Camera-type eye (tissue), 1 donor: ENCODE data around the gene TPSAB1. TPM values are rescaled to one million over a fixed set of nuclear protein-coding genes. Genes with fewer than 3 reads are reported as not detected.

Experiments used
- total RNA-seq: library from RNA; depleted of rRNA; stranded (reverse); fragments of >200 nt; gene quantifications from one replicate; pipeline ENCODE4 v1.2.3, GENCODE V29; 2014

The TPSAB1 gene
- 3.4 TPM for total RNA-seq

DNA sequence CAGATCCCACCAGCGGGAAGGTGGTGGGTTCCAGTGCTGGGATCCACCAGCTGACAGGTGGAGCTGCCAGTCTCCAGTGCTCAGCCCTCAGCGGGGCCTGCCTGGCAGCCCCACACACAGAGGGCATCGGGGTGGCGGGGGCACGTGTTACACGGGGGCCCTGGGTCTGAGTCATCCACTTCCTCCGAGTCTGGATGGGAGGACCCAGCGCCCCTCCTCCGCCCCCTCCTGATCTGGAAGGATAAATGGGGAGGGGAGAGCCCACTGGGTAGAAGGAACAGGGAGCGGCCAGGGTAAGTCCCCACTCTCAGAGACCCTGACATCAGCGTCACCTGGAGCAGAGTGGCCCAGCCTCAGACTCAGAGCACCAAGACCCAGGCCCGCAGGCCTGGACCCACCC, at the start of gene TPSAB1:
TSS of gene TPSAB1 (plus strand) at position 270 of the 400 bp plus-strand sequence. CDS start 234 bp downstream, outside the sequence.

GRCh38 chr16:1225051-1225451, 15.5 kb upstream of the TPSAB1 start, which contains the start of gene TPSG1:
TSS of gene TPSG1 (minus strand) at chr16:1225268. CDS start at chr16:1225252, 16 bp downstream.

GRCh38 chr16:1230084-1230470, 10.4 kb upstream of the TPSAB1 start, which contains the start of gene TPSB2:
TSS of gene TPSB2 (minus strand) at chr16:1230184. CDS start at chr16:1229951, 233 bp downstream.

DNA sequence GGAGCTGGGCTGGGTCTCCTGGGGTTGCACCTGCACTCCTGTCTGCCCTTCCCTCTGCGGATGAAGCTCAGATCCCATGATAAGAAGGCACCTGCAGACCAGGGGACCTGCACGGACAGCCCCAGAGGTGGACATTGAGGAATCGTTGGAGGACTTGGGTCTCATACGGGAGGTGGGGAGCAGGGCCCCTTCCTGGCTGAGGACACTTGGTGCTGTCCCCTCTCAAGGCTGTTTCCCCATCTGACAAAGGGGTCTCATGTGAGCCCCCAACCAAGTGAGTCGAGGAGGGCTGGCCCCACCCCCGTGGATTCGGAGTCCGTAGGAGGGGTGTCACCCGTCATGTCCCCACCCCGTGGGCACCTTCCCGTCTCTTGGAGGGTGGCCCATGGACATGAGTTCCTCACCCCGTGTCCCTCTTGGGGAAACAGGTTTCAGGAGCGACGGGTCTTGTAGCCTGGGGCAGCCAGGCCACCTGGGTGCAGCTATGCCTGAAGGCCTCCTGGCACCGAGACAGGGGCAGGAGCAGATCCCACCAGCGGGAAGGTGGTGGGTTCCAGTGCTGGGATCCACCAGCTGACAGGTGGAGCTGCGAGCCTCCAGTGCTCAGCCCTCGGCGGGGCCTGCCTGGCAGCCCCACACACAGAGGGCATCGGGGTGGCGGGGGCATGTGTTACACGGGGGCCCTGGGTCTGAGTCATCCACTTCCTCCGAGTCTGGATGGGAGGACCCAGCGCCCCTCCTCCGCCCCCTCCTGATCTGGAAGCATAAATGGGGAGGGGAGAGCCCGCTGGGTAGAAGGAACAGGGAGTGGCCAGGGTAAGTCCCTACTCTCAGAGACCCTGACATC, 15.0 kb downstream of the TPSAB1 start, which contains the start of gene TPSD1:
TSS of gene TPSD1 (plus strand) at position 794 of the 847 bp plus-strand sequence. CDS start 212 bp downstream, outside the sequence.

Other genes starting within 250 kb of the TPSAB1 start
- 2.4 TPM for gene SSTR5, start 168.0 kb upstream of the TPSAB1 start, total RNA-seq
- gene C1QTNF8, start 144.5 kb upstream of the TPSAB1 start, total RNA-seq, result 0.22 TPM
- gene CACNA1H, start 87.6 kb upstream of the TPSAB1 start, total RNA-seq, result 26.6 TPM
- not detected for gene TPSG1, start 15.4 kb upstream of the TPSAB1 start, total RNA-seq
- gene TPSB2, start 10.5 kb upstream of the TPSAB1 start, total RNA-seq, result 5.2 TPM
- 0.66 TPM for gene TPSD1, start 15.4 kb downstream of the TPSAB1 start, total RNA-seq
- gene UBE2I, start 68.9 kb downstream of the TPSAB1 start, total RNA-seq, result 94.8 TPM
- 9.3 TPM for gene BAIAP3, start 92.9 kb downstream of the TPSAB1 start, total RNA-seq
- 41.5 TPM for gene TSR3, start 111.2 kb downstream of the TPSAB1 start, total RNA-seq
- gene GNPTG, start 111.2 kb downstream of the TPSAB1 start, total RNA-seq, result 40.4 TPM
- gene UNKL, start 174.0 kb downstream of the TPSAB1 start, total RNA-seq, result 32.5 TPM
- 10.7 TPM for gene UQCC4, start 180.0 kb downstream of the TPSAB1 start, total RNA-seq
- 6.9 TPM for gene PERCC1, start 190.4 kb downstream of the TPSAB1 start, total RNA-seq
- 0.49 TPM for gene CCDC154, start 203.9 kb downstream of the TPSAB1 start, total RNA-seq
- gene CLCN7, start 234.3 kb downstream of the TPSAB1 start, total RNA-seq, result 47.9 TPM
- 1.6 TPM for gene PTX4, start 248.2 kb downstream of the TPSAB1 start, total RNA-seq